Sigmoid colon (tissue), 4 donors: ENCODE data around the gene ARL2.
"Not testable (repeated sequence)": the region's sequence is repeated elsewhere in the genome, so short reads cannot be mapped to it uniquely, and the experiment has no call there.

Experiments
- POLR2A ChIP-seq, 2 donors: fragments of 450-650 bp; IDR thresholded peaks; one replicate each; pipeline ENCODE4 v1.6.1; 2016; ENCODE audit warnings: antibody characterized with exemption in 2 of 2, mild to moderate bottlenecking in 2 of 2, moderate library complexity in 2 of 2
- POLR2AphosphoS5 ChIP-seq, 4 donors: sonication (generic); formaldehyde crosslinking; IDR thresholded peaks; one replicate each; pipeline ENCODE4 v1.6.1; 2017; ENCODE audit warnings: antibody characterized with exemption in 4 of 4
- TF ChIP-seq, protein P1 (sequence below), 4 experiments: fragments of 450-650 bp in 3 of 4; fragments of 200-600 bp in 1 of 4; IDR thresholded peaks; one replicate each; pipeline ENCODE4 v1.5.1; 2016 to 2019; ENCODE audit warnings: antibody characterized with exemption in 4 of 4, mild to moderate bottlenecking in 3 of 4, moderate library complexity in 2 of 4

DNA sequence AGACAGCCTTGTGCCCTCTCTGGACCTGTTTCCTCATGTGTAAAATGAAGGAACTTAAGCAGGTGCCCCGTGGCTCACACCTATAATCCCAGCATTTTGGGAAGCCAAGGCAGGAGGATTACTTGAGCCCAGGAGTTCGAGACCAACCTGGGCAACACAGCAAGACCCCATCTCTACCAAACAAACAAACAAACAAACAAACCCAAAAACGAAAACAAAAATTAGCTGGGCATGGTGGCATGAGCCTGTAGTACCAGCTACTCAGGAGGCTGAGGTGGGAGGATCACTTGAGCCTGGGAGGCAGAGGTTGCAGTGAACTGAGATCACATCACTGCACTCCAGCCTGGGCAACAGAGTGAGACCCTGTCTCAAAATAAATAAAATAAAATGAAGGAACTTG, 10.0 kb upstream of the ARL2 start:
- not testable (repeated sequence) for TF ChIP-seq POLR2A, POLR2AphosphoS5 (IDR thresholded peaks at IDR 0.05)
- TF ChIP-seq, protein P1, sequence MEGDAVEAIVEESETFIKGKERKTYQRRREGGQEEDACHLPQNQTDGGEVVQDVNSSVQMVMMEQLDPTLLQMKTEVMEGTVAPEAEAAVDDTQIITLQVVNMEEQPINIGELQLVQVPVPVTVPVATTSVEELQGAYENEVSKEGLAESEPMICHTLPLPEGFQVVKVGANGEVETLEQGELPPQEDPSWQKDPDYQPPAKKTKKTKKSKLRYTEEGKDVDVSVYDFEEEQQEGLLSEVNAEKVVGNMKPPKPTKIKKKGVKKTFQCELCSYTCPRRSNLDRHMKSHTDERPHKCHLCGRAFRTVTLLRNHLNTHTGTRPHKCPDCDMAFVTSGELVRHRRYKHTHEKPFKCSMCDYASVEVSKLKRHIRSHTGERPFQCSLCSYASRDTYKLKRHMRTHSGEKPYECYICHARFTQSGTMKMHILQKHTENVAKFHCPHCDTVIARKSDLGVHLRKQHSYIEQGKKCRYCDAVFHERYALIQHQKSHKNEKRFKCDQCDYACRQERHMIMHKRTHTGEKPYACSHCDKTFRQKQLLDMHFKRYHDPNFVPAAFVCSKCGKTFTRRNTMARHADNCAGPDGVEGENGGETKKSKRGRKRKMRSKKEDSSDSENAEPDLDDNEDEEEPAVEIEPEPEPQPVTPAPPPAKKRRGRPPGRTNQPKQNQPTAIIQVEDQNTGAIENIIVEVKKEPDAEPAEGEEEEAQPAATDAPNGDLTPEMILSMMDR (IDR thresholded peaks at IDR 0.05) = not testable (repeated sequence)
